ENCODE data around the gene BTBD6. TPM values are rescaled to one million over a fixed set of nuclear protein-coding genes. Genes with fewer than 3 reads are reported as not detected.

The BTBD6 gene
- total and polyA plus RNA-seq, 2 of the 8 experiments (the other 6 are each of a cell fraction or from before 2014, with no cell fraction given) = 10.1 to 10.2 TPM

GRCh38 chr14:105218611-105219010 is 29.7 kb upstream of the BTBD6 start (continued):
- TF ChIP-seq BCL11A (IDR thresholded peaks at IDR 0.05; ENCODE audit: low read depth in 2 of 2, low read length in 2 of 2) (no peak), KDM1A (IDR thresholded peaks at IDR 0.05; ENCODE audit: borderline replicate concordance, low read length) (no peak)
- TF ChIP-seq, protein P1, sequence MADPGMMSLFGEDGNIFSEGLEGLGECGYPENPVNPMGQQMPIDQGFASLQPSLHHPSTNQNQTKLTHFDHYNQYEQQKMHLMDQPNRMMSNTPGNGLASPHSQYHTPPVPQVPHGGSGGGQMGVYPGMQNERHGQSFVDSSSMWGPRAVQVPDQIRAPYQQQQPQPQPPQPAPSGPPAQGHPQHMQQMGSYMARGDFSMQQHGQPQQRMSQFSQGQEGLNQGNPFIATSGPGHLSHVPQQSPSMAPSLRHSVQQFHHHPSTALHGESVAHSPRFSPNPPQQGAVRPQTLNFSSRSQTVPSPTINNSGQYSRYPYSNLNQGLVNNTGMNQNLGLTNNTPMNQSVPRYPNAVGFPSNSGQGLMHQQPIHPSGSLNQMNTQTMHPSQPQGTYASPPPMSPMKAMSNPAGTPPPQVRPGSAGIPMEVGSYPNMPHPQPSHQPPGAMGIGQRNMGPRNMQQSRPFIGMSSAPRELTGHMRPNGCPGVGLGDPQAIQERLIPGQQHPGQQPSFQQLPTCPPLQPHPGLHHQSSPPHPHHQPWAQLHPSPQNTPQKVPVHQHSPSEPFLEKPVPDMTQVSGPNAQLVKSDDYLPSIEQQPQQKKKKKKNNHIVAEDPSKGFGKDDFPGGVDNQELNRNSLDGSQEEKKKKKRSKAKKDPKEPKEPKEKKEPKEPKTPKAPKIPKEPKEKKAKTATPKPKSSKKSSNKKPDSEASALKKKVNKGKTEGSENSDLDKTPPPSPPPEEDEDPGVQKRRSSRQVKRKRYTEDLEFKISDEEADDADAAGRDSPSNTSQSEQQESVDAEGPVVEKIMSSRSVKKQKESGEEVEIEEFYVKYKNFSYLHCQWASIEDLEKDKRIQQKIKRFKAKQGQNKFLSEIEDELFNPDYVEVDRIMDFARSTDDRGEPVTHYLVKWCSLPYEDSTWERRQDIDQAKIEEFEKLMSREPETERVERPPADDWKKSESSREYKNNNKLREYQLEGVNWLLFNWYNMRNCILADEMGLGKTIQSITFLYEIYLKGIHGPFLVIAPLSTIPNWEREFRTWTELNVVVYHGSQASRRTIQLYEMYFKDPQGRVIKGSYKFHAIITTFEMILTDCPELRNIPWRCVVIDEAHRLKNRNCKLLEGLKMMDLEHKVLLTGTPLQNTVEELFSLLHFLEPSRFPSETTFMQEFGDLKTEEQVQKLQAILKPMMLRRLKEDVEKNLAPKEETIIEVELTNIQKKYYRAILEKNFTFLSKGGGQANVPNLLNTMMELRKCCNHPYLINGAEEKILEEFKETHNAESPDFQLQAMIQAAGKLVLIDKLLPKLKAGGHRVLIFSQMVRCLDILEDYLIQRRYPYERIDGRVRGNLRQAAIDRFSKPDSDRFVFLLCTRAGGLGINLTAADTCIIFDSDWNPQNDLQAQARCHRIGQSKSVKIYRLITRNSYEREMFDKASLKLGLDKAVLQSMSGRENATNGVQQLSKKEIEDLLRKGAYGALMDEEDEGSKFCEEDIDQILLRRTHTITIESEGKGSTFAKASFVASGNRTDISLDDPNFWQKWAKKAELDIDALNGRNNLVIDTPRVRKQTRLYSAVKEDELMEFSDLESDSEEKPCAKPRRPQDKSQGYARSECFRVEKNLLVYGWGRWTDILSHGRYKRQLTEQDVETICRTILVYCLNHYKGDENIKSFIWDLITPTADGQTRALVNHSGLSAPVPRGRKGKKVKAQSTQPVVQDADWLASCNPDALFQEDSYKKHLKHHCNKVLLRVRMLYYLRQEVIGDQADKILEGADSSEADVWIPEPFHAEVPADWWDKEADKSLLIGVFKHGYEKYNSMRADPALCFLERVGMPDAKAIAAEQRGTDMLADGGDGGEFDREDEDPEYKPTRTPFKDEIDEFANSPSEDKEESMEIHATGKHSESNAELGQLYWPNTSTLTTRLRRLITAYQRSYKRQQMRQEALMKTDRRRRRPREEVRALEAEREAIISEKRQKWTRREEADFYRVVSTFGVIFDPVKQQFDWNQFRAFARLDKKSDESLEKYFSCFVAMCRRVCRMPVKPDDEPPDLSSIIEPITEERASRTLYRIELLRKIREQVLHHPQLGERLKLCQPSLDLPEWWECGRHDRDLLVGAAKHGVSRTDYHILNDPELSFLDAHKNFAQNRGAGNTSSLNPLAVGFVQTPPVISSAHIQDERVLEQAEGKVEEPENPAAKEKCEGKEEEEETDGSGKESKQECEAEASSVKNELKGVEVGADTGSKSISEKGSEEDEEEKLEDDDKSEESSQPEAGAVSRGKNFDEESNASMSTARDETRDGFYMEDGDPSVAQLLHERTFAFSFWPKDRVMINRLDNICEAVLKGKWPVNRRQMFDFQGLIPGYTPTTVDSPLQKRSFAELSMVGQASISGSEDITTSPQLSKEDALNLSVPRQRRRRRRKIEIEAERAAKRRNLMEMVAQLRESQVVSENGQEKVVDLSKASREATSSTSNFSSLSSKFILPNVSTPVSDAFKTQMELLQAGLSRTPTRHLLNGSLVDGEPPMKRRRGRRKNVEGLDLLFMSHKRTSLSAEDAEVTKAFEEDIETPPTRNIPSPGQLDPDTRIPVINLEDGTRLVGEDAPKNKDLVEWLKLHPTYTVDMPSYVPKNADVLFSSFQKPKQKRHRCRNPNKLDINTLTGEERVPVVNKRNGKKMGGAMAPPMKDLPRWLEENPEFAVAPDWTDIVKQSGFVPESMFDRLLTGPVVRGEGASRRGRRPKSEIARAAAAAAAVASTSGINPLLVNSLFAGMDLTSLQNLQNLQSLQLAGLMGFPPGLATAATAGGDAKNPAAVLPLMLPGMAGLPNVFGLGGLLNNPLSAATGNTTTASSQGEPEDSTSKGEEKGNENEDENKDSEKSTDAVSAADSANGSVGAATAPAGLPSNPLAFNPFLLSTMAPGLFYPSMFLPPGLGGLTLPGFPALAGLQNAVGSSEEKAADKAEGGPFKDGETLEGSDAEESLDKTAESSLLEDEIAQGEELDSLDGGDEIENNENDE (IDR thresholded peaks at IDR 0.05; ENCODE audit: insufficient replicate concordance, low read length) = no peak

Data from H1 (cell line).